Cardiac septum (tissue), 1 donor: ENCODE measurements around the gene CCDC127. TPM values are rescaled to one million over a fixed set of nuclear protein-coding genes. Genes with fewer than 3 reads are reported as not detected.
"Not testable (repeated sequence)": the region's sequence is repeated elsewhere in the genome, so short reads cannot be mapped to it uniquely, and the experiment has no call there.

Experiments
- DNase-seq: peaks from one replicate; pipeline ENCODE4 v3.0.0-alpha.2; 2020; ENCODE audit warnings: low spot score
- intact Hi-C: fragments of 100-400 bp; cut with DNase I; formaldehyde crosslinking; loops from one replicate; pipeline ENCODE4 v1.14.0; 2022
- total RNA-seq: library from RNA; stranded (reverse); fragmentation: NEBNext Ultra II Directional; extraction: Animal tissue kit (Norgen Biotek cat#: 25700); gene quantifications from one replicate; pipeline ENCODE4 v1.2.1, GENCODE V29; 2021
- donor health status: DM: no; HTN: no; CAD: no.

Gene CCDC127
- total RNA-seq, 1 donor from 2014 or later: 9.6 TPM

DNA sequence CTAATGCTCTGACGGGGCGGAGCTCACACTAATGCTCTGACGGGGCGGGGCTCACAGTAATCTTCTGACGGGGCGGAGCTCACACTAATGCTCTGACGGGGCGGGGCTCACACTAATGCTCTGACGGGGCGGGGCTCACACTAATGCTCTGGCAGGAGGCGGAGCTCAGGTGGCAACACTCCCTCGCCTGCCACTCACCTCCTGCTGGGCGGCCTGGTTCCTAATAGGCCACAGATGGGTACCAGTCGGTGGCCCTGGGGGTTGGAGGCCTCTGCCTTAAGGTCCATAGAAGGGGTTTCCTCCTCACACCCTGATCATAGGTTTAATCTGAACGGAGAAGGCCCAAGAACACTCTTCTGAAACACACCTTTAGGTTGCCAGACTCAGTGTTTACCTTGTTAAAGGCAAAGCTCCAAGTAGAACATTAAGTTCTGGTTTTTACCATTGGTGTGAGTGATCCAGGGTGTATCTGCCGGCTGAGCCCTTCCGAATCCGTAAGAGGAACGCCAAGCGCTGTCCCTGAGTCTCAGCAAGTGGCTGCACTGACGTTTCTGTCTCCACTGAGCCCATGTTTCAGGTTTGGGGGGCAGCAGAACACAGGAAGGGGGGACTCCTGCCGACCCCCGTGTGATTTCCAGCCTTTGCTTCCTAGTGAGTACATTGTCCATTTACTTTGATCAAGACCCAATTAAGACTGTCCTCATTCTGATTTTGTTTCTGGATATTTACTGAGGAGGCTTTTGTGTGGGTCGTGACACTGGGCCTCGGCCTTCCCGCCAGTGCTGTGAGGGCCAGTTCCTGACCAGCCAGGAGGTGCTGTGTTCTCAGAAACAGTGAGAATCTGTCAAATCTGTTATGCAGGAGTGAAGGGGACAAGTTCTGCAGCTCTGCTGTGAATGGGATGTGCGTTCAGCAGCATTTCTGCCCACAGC, 51.2 kb downstream of the CCDC127 start:
- intact Hi-C loops: no loop called here
- peak; percentile 33 for DNase-seq

DNA sequence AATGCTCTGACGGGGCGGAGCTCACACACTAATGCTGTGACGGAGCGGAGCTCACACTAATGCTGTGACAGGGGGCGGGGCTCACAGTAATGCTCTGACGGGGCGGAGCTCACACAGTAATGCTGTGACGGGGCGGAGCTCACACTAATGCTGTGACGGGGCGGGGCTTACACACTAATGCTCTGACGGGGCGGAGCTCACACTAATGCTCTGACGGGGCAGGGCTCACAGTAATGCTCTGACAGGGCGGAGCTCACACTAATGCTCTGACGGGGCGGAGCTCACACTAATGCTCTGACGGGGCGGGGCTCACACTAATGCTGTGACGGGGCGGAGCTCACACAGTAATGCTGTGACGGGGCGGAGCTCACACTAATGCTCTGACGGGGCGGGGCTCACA, 53.2 kb downstream of the CCDC127 start:
- DNase-seq, intact Hi-C loops: not testable (repeated sequence)

DNA sequence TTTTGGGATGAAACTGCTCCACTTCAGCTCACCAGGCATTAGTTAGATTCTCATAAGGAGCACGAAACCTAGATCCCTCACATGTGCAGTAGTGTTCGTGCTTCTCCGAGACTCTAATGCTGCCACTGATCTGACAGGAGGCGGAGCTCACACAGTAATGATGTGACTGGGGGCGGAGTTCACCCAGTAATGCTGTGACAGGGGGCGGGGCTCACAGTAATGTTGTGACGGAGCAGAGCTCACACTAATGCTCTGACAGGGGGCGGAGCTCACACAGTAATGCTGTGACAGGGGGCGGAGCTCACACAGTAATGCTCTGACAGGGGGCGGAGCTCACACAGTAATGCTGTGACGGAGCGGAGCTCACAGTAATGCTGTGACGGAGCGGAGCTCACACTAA, 53.7 kb downstream of the CCDC127 start:
- DNase-seq: peak; percentile 17
- intact Hi-C loops: no loop called here

DNA sequence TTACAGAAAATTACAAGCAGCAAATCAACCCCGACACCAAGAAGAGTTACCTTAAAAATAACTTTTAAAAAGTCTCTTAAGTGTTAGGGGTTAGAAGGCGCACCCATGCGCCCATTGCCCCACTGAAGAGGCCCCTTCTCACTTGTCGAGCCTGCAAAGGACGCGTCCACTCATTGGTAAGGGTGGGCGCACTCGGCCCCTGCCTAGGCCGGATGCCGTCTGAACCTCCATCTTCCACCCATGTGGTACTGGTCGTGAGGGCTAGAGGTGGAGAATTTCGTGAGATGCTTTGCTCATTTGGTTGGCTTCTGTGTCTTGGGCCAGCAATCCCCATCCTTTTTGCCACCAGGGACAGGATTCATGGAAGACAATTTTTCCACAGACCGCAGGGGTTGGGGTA, 54.1 kb downstream of the CCDC127 start:
- DNase-seq: peak; percentile 29
- intact Hi-C loops: no loop called here

DNA sequence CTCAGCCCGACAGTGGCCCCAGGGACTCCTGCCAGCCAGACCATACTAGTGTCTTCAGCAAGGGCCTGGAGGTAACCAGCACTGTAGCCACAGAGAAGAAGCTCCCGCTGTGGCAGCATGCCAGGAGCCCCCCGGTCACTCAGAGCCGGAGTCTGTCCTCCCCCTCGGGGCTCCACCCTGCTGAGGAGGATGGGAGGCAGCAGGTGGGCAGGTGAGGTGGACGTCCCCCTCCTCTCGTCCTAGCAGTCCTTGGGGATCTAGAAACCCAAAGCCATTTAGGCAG, 54.7 kb downstream of the CCDC127 start:
- DNase-seq: no peak
- intact Hi-C loops: no loop called here

DNA sequence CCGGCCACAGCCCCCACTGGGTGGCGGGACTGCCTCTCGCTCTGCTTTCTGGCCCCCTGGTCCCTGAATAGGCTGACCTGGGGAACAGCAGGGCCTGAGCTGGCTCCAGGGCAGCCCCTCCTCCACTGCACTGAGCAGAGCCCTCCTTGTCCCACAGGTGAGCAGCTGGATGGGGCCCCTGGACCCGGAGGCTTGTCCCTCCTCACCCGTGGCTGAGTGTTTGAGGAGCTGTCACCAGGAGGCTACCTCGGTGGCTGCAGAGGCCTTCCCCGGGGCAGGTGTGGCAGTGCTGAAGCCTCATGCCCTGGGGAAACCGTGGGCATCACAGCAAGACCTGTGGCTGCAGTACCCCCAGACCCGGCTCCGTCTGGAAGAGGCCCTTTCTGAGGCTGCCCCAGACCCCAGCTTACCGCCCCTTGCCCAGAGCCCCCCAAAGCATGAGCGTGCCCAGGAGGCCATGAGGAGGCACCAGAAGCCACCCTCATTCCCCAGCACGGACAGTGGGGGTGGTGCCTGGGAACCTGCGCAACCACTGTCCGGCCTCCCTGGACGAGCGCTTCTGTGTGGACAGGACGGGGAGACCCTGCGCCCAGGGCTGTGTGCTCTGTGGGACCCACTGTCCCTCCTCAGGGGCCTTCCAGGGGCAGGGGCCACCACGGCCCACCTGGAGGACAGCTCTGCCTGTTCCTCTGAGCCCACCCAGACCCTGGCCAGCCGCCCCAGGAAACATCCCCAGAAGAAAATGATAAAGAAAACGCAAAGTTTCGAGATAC, 55.2 kb downstream of the CCDC127 start:
- DNase-seq: peak; percentile 66
- intact Hi-C loops: no loop called here

DNA sequence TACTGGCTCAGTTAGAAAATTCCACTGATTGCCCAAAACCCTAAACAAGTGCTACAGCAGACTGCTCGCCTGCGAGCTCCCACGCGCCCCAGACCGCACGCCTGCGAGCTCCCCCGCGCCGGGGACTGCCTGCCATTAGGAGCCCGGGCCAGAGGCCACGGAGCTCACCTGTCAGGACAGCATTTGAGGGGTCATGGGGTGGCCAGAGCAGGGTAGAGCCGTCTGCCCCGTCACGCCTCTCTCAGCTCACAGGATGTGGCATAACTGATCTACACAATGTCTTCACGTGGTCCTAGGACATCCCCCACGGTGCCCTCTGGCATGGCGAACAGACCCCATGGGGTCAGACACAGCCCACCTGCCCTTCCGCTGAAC, 55.8 kb downstream of the CCDC127 start:
- DNase-seq: peak; percentile 70
- intact Hi-C loops: no loop called here

DNA sequence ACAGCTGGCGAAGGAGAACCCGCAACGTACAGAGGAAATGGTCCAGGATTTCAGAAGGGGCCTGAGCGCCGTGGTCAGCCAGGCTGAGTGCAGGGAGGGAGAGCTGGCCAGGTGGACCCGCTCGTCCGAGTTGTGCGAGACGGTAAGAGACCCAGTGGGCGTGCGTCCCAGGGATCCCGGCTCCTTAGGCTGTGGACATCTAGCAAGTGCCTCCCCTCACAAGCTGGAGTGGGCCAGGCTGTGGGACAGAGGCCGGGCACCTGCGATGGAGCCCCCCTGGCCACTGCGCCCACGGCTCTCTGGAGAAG, 56.2 kb downstream of the CCDC127 start:
- peak; percentile 71 for DNase-seq
- intact Hi-C loops: no loop called here

DNA sequence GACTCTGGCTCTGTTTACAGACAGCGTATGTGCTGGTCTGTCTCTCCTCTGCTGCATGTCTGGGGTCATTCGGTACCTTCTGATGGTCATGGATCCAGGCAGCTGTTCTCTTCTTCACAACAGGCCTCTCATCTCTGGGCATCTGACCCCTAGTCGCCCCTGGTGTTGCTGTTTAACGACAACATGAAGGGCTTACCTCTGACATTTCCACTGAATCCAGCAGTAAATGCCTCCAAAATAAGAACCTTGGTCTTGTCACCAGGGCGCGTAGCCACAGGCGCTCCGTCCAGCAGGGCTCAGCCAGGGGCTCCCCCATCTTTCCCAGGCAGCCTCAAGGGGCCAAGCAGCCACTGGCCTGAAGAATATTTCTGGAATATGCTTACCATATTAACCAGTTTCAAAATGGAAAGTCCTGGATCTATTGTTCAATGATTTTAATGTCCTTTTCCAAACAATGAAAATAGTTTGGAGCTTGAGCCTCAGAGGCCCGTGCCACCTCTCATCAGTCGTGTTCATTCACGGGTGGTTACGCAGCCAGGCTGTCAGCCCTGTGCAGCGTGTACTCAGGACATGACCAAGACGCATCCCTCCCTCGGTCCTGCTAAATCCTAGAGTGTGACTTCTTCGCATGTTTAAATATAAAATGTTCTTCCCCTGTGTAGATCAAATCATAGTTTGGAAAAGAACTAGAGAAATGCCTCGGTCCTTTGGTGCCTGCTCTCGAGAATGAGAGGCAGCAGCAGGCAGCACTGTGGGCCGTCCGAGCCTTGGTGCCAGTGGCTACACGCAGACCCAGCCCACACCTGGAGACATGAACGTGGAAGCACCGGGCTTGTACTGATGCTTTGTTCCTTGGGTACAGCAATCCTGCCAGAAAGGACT, 56.8 kb downstream of the CCDC127 start:
- intact Hi-C loops: no loop called here

DNA sequence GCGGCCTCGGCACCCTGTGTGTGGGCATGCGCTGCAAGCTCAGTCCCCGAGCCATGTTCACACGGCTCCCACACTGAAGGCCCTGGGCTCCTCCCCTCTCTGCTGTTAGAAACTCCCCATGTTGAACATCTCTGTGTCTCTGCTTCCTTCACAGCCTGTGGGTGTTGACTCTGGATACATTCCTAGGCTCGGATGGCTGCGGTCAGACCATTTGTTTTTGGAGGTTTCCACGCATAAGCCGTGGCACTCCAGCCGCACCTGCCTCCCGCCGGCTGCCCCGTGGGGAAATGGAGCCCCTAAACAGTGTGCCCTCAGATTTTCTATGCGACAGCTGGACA, 57.8 kb downstream of the CCDC127 start:
- intact Hi-C loops: no loop called here
- DNase-seq: peak; percentile 33

More for the DNA sequence above, 56.8 kb downstream of the CCDC127 start:
- peak; percentile 49 for DNase-seq

DNA sequence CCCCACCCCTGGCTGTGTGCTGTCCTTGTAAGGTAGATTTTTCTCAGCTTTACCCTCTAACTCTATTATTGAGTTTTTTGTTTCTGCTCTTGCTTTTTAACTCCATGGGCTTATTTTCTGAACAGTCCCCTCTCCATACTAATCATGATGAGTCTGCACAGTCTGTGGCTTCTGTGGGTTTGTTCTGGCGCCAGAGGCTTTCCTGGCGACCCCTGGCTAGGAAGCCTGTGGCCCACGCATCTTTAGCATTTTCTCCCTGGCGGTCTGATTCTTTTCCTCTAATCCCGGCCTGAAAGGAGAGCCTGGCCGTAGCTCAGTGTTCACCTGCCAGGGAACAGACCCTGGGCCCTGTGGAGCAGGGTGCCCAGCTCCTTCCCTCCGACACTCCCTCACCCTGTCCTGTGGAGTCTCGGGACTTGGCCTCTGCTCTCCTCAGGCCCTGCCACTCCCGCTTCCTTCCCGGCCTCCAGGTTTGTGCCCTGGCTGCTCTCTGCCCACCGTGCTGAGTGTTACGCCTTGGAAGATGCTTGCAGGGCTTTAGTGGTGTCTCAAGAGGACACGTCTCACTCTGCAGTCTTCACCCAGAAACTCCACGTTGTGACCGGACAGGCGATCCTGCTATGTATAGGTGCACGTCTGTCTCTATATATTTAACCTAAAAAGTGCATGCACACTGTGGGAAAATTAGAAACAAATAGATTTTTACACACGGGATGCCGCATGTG, 58.3 kb downstream of the CCDC127 start:
- DNase-seq: peak; percentile 22
- intact Hi-C loops: no loop called here

DNA sequence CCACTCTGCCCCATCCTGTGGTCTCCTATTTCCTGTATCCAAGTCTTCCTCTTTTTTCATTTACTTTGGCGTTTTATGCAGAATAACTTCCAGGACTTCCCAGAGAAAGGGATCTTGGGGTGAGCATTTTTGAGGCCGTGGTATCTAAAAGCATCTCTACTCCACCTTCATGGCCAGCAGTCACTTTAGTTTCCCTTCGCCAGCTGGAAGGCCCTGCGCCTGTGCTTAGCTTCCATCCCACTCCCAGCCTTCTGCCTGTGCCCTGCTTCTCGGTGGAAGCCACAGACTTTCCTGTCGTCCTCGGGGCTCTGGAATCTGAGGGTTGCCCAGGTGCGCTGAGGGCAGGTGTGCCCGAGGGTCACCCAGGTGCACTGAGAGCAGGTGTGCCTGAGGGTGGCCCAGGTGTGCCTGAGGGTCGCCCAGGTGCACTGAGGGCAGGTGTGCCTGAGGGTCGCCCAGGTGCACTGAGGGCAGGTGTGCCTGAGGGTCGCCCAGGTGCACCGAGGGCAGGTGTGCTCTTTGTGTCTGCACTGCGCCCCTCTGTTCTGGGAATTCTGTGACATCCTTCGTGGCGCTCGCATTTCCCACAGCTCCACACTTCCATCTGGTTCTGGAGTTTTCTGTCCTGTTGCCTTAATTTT, 59.0 kb downstream of the CCDC127 start:
- intact Hi-C loops: no loop called here
- DNase-seq: peak; percentile 36

DNA sequence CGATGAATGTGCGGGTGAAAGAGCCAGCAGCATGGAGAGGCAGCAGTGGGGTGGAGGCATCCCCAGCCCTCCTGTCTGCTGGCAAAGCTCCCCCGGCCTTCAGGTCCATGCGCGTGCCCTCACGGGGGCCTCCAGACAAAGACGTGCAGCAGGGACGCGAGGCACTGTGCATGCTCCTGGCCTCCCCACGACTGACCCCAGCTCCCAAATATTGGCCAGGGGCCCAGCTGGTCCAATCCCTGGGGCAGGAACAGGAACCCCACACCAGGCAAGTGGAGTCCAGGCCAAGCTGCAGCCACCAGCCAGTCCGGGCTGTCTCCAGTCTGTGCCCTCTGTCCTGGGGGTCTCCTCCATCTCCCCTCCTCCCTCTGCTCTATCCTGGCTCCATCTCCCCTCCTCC, 60.2 kb downstream of the CCDC127 start:
- intact Hi-C loops: no loop called here
- peak; percentile 27 for DNase-seq

DNA sequence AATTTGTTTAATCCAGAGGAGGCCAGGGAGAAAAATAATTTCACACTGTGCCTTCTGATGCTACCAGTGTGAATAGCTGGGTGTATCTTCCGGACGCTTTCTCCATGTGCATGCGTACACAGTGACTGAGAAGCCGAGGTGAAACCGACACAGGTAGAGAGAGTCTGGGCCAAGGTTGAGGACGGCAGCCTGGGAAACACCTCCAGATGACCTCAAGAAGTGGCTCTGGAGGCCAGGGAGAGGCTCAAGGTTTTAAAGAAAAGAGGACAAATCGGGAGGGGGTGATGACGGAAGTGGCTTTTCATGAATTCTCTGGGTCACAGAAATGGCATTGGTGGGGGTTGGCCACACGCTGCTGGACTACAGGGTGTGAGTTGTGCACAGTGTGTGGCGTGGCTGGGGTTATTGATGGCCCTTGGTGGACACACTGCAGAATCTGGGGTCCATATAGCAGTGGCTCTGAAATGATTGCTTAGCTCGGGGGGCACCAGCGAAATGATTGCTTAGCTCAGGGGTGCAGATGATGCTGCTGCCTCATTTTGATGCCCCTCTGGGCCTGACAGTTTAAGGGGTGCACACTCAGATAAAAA, 60.7 kb downstream of the CCDC127 start:
- DNase-seq: peak; percentile 27

DNA sequence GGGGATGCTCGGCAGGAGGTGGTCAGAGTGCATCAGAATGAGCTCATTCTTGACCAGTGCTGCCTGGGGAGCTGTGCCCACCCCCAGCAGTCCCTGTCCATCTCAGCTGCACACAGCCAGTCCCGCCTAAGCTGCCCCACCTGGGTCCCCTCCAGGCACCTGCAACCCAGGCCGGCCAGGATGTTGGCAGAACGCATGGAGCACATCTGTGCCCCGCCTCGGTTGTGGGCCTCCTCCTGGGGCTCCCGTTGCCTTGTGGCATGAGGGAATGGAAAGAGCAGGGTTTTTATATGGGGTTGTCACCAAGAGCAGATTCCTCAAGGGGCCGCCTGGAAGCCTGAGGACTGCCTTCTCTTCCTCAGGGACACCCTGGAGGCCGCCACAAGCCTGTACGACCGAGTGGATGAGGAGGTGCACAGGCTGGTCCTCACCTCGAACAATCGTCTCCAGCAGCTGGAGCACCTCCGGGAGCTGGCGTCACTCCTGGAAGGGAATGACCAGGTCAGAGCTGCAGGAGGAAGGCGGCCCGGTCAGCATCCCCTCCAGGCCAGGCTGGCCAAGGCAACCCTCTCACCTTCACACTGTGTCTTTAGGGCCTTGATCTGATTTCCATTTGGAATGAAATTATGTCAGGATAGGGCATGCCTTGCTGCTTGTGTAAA, 61.4 kb downstream of the CCDC127 start:
- intact Hi-C loops: no loop called here

More for the DNA sequence above, 60.7 kb downstream of the CCDC127 start:
- intact Hi-C loops: no loop called here

DNA sequence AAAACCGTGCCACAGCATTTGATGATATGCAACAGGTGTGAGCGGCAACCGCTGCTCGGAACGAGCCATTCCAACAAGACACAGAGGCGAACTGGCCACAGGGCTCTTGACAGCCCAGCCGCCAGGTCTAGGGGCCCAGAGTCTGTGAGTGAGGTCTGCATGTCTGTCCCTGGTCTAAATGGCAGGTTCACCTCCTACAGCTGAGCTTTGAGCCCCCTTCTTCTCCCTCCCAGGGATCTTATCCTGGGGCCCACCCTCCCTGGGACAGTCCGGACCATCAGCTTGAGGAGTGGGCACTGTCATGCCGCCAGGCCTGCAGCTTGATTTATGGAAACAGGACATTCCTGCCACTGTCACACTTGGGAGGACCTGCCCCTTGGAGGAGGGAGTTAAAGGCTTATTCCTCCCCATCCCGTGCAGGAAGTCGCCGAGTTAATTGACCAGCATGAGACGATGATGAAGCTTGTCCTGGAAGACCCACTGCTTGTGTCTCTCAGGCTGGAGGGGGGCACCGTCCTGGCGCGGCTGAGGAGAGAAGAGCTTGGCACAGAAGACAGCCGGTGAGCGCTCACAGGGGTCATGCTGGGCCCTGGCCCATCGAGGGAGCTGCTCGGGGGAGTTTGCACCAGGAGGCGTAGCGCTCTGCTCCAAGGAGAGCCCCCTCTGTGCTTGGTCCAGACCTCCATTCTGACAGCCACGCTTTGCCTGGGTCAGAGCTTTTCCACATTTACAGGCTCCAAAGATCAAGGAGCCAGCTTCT, 62.1 kb downstream of the CCDC127 start:
- intact Hi-C loops: no loop called here
- no peak for DNase-seq

More for the DNA sequence above, 61.4 kb downstream of the CCDC127 start:
- DNase-seq: no peak

DNA sequence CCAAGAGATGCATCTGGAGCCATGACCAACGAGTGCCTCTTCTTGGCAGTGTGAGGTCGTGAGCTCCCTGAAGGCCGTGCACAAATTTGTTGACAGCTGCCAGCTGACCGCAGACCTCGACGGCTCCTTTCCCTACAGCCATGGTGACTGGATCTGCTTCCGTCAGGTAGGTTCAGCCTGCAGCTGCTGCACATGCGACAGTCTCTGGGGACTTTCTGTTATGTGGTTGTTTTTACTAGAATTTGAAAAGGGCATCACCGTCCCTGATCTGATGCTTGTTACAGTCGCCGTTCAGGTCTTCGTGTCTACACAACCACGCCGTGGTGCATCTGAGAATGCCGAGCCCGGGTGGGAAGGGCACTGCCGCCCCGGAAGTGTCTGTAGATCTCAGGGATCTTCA, 63.1 kb downstream of the CCDC127 start:
- DNase-seq: no peak
- intact Hi-C loops: no loop called here

DNA sequence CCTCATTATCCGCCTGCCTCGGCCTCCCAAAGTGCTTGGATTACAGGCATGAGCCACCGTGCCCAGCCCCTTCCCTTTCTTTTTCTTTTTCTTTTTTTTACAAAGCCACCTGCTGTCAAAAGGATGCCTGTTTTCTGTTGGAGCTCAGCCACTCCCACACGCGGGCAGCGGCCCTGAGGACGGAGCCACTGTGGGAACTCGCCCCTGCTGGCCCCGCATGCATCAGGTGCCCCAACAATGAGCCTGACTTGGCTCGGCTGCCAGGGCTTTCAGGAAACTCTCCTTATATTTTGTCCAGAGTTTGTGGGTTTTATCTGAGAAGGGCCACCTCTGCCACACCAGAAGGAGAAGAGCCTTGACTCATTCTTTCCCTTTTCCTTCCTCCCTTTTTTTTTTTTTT, 63.7 kb downstream of the CCDC127 start:
- DNase-seq: no peak
- intact Hi-C loops: no loop called here
